Measurements from ENCODE around the gene RNGTT.

DNA sequence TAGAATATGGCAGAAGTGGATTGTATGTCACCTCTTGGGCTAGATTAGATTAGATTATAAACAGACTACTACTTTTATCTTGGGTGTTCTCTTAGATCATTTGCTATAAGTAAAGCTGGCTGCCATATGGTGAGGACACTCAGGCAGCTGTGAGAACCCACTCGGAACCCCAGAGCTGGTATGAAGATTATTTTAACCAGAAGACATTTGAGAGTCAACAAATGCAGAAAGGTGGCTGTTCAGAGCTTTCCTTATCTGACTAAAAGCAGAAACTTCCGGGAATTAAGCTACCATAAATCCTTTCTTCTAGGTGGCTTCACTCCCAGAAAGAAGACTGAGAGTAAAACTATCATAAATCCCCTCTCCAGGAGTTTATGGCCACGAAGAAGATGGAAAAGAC lies 91.9 kb downstream of the RNGTT start:
- TF ChIP-seq, protein P1, sequence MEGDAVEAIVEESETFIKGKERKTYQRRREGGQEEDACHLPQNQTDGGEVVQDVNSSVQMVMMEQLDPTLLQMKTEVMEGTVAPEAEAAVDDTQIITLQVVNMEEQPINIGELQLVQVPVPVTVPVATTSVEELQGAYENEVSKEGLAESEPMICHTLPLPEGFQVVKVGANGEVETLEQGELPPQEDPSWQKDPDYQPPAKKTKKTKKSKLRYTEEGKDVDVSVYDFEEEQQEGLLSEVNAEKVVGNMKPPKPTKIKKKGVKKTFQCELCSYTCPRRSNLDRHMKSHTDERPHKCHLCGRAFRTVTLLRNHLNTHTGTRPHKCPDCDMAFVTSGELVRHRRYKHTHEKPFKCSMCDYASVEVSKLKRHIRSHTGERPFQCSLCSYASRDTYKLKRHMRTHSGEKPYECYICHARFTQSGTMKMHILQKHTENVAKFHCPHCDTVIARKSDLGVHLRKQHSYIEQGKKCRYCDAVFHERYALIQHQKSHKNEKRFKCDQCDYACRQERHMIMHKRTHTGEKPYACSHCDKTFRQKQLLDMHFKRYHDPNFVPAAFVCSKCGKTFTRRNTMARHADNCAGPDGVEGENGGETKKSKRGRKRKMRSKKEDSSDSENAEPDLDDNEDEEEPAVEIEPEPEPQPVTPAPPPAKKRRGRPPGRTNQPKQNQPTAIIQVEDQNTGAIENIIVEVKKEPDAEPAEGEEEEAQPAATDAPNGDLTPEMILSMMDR (optimal IDR thresholded peaks at IDR 0.05 in 1 of 3, IDR thresholded peaks at IDR 0.05 in 1 of 3, conservative IDR thresholded peaks at IDR 0.05 in 1 of 3; ENCODE audit: extremely low read depth in 1 of 3, insufficient read depth in 2 of 3, low read length in 3 of 3) = no peak
- no peak for TF ChIP-seq EZH2 (IDR thresholded peaks at IDR 0.05; ENCODE audit: low read length)
